ENCODE measurements around the gene SLC9A3.

SLC9A3 gene

DNA sequence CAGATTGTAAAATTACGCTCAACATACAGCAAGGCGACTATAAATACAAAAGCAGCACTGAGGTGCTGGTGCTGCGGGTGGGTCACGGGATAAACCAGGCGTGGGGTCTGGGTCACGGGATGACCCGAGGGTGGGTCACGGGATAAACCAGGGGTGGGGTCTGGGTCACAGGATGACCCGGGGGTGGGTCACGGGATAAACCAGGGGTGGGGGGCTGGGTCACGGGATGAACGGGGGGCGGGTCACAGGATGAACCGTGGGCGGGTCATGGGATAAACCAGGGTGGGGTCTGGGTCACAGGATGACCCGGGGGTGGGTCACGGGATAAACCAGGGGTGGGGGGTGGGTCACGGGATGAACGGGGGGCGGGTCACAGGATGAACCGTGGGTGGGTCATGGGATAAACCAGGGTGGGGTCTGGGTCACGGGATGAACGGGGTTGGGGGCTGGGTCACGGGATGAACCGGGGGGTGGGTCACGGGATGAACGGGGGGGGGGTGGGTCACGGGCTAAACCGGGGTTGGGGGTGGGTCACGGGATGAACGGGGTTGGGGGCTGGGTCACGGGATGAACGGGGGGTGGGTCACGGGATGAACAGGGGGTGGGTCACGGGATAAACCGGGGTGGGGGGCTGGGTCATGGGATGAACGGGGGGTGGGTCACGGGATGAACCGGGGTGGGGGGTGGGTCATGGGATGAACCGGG lies 30.2 kb upstream of the SLC9A3 start:
- no peak overlapping the region for H3K27ac ChIP-seq
- no peak overlapping the region for H3K9ac ChIP-seq
- H4K20me1 ChIP-seq (ENCODE audit: insufficient read depth): no peaks in the 10 kb centered on the region
- H3K27me3 ChIP-seq (ENCODE audit: insufficient read depth, low read depth): peaks cover 35% of the 10 kb centered on the region
- no peak overlapping the region for H3K4me3 ChIP-seq (IDR thresholded peaks at IDR 0.05; ENCODE audit: insufficient read depth, low read depth, low read length)
- H2AFZ ChIP-seq (ENCODE audit: low read depth): no peak overlapping the region
- no peaks in the 10 kb centered on the region for H3K79me2 ChIP-seq (ENCODE audit: insufficient read depth, low read depth)
- H3K4me2 ChIP-seq: no peak overlapping the region
- TF ChIP-seq, protein P1, sequence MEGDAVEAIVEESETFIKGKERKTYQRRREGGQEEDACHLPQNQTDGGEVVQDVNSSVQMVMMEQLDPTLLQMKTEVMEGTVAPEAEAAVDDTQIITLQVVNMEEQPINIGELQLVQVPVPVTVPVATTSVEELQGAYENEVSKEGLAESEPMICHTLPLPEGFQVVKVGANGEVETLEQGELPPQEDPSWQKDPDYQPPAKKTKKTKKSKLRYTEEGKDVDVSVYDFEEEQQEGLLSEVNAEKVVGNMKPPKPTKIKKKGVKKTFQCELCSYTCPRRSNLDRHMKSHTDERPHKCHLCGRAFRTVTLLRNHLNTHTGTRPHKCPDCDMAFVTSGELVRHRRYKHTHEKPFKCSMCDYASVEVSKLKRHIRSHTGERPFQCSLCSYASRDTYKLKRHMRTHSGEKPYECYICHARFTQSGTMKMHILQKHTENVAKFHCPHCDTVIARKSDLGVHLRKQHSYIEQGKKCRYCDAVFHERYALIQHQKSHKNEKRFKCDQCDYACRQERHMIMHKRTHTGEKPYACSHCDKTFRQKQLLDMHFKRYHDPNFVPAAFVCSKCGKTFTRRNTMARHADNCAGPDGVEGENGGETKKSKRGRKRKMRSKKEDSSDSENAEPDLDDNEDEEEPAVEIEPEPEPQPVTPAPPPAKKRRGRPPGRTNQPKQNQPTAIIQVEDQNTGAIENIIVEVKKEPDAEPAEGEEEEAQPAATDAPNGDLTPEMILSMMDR (conservative IDR thresholded peaks at IDR 0.05; ENCODE audit: low read depth, low read length): no peak
- H3K36me3 ChIP-seq (ENCODE audit: insufficient read depth): no peaks in the 10 kb centered on the region
- no peaks in the 10 kb centered on the region for H3K4me1 ChIP-seq (ENCODE audit: low read depth, poor library complexity, severe bottlenecking)

GRCh38 chr5:553874-554273 lies 29.6 kb upstream of the SLC9A3 start:
- Histone ChIP-seq H3K9ac (no peak overlapping the region), H3K4me2 (no peak overlapping the region), H3K36me3 (ENCODE audit: insufficient read depth) (no peaks in the 10 kb centered on the region), H3K4me1 (ENCODE audit: low read depth, poor library complexity, severe bottlenecking) (no peaks in the 10 kb centered on the region), H3K27ac (no peak overlapping the region), H3K27me3 (ENCODE audit: insufficient read depth, low read depth) (peaks cover 35% of the 10 kb centered on the region), H3K4me3 (IDR thresholded peaks at IDR 0.05; ENCODE audit: insufficient read depth, low read depth, low read length) (no peak overlapping the region), H4K20me1 (ENCODE audit: insufficient read depth) (no peaks in the 10 kb centered on the region), H3K79me2 (ENCODE audit: insufficient read depth, low read depth) (no peaks in the 10 kb centered on the region), H2AFZ (ENCODE audit: low read depth) (no peak overlapping the region)
- TF ChIP-seq, protein P1 (conservative IDR thresholded peaks at IDR 0.05; ENCODE audit: low read depth, low read length): no peak

- H3K4me3 ChIP-seq (IDR thresholded peaks at IDR 0.05; ENCODE audit: insufficient read depth, low read depth, low read length): no peak overlapping the region
- H3K9ac ChIP-seq: no peak overlapping the region
- H3K79me2 ChIP-seq (ENCODE audit: insufficient read depth, low read depth): no peaks in the 10 kb centered on the region
- no peak overlapping the region for H3K27ac ChIP-seq
- H3K27me3 ChIP-seq (ENCODE audit: insufficient read depth, low read depth): peaks cover 52% of the 10 kb centered on the region
- H3K36me3 ChIP-seq (ENCODE audit: insufficient read depth): no peaks in the 10 kb centered on the region
- H3K4me1 ChIP-seq (ENCODE audit: low read depth, poor library complexity, severe bottlenecking): no peaks in the 10 kb centered on the region
- H4K20me1 ChIP-seq (ENCODE audit: insufficient read depth): no peaks in the 10 kb centered on the region
- no peak overlapping the region for H2AFZ ChIP-seq (ENCODE audit: low read depth)
- no peak overlapping the region for H3K4me2 ChIP-seq
- TF ChIP-seq, protein P1 (conservative IDR thresholded peaks at IDR 0.05; ENCODE audit: low read depth, low read length): no peak
Measured at GRCh38 chr5:551406-551805, 27.2 kb upstream of the SLC9A3 start.

DNA sequence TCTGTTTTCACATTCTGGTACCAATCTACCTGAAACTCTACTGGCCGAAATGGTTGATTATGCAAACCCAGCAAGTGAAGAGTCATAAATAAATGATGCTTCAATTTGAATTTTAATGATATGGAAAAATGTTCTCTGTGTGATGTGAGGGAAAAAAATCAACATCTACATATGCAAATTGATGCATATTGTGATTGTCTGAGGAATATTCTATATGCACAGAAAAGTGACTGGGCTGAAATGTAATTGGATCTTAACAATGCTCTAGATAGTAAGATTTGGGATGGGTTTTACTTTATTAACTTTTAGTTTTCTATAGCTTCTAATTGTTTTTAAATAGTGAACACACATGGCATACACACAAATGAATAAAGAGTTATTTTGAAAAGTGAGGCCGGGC lies 25.0 kb upstream of the SLC9A3 start:
- Histone ChIP-seq H2AFZ (ENCODE audit: low read depth) (no peak overlapping the region), H3K4me3 (IDR thresholded peaks at IDR 0.05; ENCODE audit: insufficient read depth, low read depth, low read length) (no peak overlapping the region), H3K27me3 (ENCODE audit: insufficient read depth, low read depth) (peaks cover 67% of the 10 kb centered on the region), H3K79me2 (ENCODE audit: insufficient read depth, low read depth) (no peaks in the 10 kb centered on the region), H3K4me1 (ENCODE audit: low read depth, poor library complexity, severe bottlenecking) (no peaks in the 10 kb centered on the region), H3K4me2 (no peak overlapping the region), H3K36me3 (ENCODE audit: insufficient read depth) (no peaks in the 10 kb centered on the region), H4K20me1 (ENCODE audit: insufficient read depth) (no peaks in the 10 kb centered on the region), H3K9ac (no peak overlapping the region), H3K27ac (no peak overlapping the region)
- TF ChIP-seq, protein P1 (conservative IDR thresholded peaks at IDR 0.05; ENCODE audit: low read depth, low read length): no peak
